Activated CD4-positive, alpha-beta T cell treated with anti-CD3 and anti-CD28 coated beads for 24 hours (primary cell): ENCODE results near the gene SSH3.

Experiments used
- DNase-seq, 2 donors: peaks; one replicate each; pipeline ENCODE4 v3.0.0-alpha.2; 2020; ENCODE audit warnings: low read depth in 2 of 2

SSH3 gene

DNA sequence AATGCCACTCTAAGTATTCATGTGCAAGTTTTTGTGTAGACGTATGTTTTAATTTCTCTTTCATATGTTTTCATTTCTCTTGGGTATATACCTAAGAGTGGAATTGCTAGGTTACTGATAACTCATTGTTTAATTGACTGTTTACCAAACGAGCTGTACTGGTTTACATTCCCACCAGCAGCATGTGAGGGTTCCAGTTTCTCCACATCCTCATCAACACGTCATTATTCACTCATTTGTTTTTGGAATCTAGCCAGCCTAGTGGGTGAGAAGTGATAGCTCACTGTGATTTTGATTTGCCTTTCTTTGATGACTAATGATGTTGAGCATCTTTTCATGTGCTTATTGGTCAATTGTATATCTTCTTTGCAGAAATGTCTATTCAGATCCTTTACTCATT lies 10.2 kb upstream of the SSH3 start:
- no peak for DNase-seq

DNA sequence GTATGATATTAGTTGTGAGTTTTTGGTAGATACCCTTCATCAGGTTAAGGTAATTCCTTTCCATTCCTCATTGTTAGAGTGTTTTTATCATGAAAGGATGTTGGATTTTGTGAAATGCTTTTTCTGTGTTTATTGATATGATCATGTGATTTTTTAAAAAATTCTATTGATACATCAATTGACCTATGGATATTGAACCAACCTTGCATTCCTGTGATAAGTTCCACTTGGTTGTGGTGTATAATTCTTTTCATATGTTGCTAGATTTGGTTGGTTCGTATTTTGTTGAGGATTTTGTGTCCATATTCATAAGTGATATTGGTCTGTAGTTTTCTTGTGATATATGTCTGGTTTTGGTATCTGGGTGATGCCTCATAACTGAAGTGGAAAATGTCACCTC lies 7.5 kb upstream of the SSH3 start:
- DNase-seq = no peak

DNA sequence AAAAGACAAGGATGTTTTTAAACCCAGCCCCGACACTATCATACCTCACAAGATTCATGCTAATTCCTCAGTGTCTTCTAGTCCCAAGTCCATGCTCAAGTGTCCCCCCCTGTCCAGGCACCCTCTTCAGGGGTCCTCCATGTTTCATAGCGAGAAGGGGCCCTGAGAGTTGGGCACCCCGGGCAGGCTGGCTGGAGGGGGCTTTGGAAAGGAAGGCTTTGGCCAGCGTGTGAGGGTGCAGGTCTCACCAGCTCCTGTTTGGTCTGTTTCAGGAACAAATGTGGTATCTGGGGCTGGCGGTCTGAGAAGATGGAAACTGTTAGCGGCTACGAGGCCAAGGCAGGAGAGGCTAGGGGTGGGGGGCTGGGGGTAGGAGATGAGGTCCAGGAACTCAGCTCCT lies 4.5 kb upstream of the SSH3 start:
- no peak for DNase-seq

DNA sequence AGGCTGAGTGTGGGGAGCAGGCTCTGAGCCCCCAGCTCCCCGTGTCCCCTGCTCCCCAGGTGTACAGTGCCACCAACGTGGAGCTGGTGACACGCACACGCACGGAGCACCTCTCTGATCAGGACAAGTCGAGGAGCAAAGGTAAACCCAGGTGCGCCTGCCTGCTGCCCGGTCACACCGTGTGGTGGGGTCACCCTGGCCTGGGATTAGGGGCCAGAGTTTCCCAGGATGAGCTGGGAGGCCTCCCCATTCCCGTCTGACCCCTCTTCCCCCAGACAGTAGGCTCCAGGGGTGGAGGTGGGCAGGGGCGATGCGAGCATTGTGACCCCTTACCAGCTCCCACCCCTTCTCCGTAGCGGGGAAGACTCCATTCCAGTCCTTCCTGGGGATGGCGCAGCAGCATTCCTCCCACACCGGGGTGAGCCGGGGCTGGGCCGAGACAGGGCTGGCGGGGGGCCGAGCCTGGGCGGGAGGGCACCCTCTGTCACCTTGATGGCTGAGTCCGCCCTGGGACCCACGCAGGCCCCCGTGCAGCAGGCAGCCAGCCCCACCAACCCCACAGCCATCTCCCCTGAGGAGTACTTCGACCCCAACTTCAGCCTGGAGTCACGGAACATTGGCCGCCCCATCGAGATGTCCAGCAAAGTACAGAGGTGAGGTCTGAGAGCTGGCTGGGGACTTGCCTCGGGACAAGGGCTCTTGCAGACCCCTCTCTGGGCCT lies 3.7 kb upstream of the SSH3 start:
- no peak for DNase-seq

DNA sequence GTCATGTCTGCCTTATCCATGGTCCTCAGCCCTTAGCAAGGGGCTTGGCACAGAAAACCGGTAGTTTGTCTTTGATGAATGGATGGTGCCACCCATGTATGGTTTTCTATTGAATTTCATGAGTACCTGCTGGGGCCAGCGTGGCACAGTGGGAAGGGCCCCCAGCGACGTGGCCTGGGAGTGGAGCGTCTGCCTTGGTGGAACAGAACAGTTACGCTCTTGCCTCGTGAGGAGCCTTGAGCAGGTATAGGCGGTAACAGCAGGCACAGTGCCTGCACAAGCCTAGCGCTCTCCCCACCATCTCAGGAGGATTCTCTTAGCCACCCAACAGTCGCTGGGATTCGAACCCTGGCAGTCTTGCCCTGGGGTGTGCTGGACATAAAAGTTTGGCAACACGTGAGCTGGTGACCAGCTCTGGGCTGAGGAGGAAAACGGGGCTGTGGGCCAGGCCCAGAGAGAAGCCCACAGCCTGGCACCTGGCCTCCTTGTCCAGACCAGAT lies 3.0 kb upstream of the SSH3 start:
- no peak for DNase-seq

DNA sequence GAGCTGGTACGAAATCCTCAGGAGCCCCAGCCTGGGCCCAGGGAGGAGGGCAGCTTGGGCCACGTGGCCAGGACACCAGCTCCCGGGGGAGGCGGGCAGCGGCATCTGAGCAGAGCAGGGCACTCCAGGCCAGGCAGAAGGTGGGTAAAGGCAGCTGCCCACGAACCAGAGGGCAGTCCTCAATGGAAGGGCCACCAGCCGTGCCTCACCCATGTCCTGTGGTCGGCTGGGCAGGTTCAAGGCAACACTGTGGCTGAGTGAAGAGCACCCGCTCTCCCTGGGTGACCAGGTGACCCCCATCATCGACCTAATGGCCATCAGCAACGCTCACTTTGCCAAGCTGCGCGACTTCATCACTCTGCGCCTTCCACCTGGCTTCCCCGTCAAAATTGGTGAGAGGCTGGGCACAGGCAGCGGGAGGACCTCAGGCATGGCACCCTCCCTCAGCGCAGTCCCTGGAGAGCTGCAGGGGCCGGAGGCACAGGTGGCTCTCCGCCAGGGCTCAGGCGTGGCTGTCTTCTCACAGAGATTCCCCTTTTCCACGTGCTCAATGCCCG lies 2.5 kb upstream of the SSH3 start:
- no peak for DNase-seq

DNA sequence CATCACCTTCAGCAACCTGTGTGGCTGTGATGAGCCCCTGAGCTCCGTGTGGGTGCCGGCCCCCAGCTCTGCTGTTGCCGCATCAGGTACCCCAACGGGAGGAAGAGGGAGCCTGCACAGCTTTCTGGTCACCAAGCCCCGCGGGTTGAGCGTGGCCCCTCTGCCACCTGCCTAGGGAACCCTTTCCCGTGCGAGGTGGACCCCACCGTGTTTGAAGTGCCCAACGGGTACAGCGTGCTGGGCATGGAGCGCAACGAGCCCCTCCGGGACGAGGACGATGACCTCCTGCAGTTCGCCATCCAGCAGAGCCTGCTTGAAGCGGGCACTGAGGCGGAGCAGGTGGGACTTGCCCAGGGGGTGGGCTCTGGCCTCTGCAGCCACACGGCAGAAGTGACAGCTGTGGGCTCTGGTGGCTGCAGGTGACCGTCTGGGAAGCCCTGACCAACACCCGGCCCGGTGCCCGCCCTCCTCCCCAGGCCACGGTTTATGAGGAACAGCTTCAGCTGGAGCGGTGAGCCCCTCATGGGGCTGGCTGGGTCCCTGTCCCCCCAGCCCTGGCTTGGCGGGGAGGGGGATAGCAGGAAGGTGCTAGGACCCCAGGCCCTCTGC lies 1.9 kb upstream of the SSH3 start:
- no peak for DNase-seq

DNA sequence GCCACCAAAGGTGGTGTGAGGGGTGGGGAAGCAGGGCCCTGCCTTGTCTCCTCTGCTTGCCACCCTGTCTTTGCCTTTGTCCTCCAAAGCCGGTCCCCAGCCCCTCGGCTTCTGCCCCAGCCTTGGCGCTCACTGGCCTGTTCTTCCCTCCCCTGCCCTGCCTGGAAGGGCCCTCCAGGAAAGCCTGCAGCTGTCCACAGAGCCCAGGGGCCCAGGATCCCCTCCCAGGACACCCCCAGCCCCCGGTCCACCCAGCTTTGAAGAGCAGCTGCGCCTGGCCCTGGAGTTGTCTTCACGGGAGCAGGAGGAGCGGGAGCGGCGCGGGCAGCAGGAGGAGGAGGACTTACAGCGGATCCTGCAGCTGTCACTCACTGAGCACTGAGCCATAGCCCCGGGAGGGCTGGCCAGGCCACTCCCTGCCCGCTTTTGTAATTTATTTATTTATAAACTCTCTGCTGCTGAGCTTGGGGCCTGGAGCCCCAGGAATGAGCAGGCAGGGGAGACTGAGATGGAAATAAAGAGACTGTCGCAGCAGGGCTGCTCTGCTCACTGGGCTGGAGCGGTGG lies 1.3 kb upstream of the SSH3 start:
- DNase-seq = no peak

DNA sequence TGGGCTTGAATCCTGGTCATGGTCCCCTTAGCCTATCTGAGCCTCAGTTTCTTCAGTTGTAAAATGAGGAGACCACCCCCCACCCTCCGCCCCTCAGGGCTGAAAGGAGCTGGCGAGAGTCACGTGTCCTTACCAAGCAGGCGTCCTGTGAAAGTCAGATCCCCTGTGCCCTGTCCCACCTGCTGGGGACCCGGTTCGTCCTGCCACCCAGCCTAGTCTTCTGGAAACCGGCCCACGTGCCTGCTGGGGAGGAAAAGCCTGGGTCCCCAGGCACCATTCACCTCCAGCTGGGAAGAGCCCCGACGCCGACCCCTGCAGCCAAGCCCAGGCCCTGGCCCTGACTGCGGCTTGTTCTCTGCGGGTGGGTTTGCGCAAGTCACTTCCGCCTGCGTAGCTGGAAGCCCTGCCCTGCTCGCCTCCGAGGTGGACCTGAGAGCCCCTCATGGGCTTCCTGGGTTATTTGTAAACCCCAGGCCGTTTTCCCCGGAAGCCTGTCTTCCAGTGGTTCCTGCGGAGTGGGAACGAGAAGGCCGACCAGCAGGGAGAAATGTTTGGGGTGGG lies 679 bp upstream of the SSH3 start:
- DNase-seq = no peak

DNA sequence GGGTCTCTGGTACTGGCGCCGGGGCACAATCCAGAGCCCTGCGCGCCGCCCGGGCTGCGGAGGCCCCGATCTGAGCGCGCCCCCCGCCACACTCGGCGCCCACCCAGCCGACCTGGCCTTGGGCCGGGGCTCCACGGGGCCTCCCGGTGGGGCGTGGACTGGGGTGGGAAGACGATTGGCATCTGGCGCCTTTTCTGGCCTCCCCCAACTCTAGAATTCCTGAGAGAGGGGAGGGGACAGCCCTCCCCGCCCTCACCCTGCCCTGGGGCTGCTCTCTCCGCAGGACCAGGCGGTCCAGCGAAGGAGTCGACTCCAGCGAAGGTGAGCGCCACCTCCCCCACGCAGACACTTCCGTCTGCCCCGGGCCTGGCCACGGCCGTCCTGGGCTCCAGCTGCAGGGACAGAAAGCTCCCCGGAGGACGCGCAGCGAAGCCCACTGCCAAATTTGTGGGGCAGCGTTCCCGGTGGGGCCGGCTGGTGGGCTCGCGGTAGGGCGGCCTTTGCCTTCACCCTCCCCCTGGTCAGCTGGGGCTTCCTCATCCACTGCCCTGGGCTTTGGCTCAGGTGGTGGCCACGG lies 593 bp downstream of the SSH3 start:
- DNase-seq = no peak

DNA sequence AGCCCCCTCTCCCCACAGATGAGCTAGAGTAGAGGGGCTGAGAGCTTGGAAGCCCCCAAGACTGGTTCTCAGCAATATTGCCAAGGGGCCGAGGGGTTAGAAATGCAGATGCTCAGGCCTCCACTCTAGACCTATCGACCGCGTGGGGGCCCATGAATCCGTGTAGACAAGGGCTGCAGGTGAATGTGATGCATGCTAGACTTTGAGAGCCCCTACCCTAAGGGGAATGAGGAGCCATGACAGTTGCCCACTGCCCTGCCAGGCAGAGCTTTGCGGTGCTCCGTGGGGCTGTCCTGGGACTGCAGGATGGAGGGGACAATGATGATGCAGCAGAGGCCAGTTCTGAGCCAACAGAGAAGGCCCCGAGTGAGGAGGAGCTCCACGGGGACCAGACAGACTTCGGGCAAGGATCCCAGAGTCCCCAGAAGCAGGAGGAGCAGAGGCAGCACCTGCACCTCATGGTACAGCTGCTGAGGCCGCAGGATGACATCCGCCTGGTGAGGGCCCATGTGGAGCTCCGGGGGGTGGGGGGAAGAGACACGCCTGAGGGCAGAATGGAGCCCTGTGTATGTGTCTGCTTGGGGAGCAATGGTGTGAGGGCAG lies 1.3 kb downstream of the SSH3 start:
- no peak for DNase-seq

DNA sequence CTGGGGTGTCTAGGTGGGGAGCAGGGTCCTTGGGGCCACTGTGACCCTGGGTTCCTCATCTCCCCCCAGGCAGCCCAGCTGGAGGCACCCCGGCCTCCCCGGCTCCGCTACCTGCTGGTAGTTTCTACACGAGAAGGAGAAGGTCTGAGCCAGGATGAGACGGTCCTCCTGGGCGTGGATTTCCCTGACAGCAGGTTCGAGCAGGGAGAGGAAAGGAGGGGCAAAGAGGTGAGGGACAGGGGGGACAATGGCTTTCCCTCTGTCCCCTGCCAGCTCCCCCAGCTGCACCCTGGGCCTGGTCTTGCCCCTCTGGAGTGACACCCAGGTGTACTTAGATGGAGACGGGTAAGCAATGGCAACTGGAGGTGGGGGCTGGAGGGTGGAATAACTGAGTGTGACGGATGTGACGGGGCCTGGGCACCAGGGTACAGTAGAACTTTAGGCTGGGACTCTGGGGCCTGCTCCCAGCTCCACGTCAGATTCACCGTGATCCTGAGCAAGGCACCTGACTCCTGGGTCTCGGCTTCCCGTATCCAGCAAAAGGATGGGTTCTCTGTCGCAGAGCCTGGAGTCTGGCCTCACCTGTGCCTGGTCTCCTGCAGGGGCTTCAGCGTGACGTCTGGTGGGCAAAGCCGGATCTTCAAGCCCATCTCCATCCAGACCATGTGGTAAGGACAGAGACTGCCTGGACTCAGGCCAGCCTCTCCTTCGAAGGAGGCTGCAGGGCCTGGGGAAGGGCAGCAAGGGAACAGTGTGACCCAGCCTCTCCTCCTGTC lies 3.6 kb downstream of the SSH3 start:
- no peak for DNase-seq

DNA sequence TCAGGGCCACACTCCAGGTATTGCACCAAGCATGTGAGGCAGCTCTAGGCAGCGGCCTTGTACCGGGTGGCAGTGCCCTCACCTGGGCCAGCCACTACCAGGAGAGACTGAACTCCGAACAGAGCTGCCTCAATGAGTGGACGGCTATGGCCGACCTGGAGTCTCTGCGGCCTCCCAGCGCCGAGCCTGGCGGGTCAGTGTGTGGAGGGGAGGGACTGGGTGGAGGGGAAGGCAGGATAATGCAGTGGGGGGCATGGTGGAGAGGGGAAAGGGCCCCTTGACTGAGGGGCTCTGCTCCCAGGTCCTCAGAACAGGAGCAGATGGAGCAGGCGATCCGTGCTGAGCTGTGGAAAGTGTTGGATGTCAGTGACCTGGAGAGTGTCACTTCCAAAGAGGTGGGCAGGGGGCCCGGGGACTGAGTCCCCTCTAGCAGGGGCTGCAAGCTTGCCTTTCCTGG lies 4.2 kb downstream of the SSH3 start:
- DNase-seq = no peak

DNA sequence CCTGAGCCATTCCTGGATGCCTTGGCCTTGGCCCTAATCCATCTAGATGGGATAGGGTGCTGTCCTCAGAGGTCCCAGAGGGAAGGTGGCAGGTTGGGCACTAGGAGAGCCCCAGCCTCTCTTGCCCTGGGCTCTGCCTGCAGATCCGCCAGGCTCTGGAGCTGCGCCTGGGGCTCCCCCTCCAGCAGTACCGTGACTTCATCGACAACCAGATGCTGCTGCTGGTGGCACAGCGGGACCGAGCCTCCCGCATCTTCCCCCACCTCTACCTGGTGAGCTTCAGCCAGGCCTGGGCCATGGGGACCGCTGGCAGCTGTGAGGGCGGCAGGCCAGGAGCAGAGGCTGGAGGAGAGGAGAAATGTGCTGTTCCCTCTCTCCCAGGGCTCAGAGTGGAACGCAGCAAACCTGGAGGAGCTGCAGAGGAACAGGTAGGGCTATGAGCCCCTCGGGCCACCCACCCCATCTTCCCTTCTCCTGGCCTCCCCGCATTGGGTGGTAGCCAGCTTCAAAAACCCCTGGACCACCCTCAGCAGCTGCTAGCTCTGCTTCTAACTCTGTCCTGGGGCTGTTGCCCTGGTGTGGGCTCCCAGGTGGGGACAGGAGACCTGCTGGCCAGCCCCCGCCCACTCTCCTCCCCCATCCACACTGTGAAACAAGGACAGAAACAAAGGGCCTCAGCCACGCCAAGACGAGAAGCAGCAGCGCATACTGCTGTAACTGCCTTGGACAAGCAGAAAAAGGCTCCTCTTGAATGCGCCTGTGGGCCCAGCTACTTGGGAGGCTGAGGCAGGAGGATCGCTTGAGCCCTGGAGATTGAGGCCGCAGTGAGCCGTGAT lies 4.9 kb downstream of the SSH3 start:
- DNase-seq = no peak

DNA sequence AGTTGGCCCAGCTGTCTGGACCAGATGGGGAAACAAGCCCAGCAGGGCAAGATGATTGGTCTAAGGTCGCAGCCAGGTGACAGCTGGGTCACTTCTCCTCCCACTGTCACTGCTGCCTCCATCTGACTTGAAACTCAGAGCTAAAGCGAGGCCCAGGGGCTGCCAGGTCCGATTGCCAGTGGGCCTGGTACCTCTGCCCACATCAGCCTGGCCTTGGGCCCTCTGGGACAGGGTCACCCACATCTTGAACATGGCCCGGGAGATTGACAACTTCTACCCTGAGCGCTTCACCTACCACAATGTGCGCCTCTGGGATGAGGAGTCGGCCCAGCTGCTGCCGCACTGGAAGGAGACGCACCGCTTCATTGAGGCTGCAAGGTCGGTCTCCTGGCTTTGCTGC lies 5.8 kb downstream of the SSH3 start:
- no peak for DNase-seq

DNA sequence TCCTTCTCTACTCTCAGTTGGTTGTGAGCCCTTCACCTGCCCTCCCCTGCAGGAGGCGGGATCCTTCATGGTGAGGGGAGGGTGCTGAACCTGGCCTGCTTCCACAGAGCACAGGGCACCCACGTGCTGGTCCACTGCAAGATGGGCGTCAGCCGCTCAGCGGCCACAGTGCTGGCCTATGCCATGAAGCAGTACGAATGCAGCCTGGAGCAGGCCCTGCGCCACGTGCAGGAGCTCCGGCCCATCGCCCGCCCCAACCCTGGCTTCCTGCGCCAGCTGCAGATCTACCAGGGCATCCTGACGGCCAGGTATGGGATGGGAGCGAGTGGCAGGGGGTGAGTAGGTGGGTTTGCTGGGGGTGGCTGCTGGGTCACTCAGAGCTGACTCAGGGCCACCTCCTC lies 6.3 kb downstream of the SSH3 start:
- no peak for DNase-seq

DNA sequence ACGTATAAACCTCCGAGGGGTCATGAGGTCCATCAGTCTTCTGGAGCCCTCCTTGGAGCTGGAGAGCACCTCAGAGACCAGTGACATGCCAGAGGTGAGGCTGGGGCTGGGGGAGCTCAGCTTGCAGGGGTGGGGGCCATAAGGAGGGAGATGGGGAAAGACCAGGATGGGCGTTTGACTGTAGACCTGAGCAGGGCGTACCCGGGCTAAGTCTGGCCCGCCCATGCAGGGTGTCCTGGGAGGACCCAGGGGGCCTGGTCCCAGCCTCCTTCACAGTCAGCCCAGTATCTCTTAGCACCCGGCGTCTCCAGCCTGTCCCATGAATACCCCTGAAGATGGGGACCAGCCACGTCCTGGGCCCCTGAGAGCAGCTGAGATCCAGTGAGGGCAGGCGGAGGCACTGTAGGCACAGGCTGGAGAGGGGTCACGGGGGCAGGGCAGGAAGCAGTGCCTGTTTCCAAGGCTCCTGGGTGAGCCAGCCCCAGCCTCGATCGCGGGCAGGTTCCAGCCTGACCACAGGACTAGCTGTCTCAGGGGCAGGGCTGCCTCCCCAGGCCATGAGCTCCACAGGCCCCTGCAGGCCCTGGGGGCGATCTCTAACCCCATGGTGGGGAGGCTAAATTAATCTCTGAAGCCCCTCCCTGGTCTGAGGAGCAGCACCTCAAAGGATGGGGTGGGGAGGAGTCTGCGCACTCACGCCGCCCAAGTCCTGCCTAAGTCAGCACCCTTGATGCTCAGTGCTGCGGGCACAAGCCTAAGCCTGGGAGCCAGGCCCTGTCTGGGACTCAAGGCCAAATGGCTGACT lies 7.1 kb downstream of the SSH3 start:
- DNase-seq = no peak

DNA sequence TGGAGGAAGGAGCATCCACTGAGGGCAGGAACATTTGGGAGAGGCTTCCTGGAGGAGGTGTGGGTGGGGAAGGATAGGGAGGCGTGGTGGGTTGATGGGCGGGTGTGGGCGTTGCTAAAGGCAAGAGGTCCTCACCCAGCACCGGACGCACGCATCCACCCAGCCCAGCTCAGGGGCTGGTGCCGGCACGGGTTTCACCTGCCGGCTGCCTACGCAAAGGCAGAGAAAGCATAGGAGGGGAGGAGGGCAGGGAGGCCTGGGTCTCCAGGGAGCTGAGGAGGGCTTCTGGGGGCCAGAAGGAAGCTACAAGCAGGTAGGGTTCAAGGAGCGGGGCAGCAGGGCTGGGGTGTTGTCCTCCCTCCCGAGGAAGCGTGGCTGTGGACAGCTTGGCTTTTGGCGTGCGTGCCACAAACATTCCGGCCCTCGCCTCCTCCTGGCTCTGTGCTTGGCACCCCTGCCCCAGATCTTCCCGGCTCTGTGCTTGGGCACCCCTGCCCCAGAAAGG lies 7.8 kb downstream of the SSH3 start:
- no peak for DNase-seq

DNA sequence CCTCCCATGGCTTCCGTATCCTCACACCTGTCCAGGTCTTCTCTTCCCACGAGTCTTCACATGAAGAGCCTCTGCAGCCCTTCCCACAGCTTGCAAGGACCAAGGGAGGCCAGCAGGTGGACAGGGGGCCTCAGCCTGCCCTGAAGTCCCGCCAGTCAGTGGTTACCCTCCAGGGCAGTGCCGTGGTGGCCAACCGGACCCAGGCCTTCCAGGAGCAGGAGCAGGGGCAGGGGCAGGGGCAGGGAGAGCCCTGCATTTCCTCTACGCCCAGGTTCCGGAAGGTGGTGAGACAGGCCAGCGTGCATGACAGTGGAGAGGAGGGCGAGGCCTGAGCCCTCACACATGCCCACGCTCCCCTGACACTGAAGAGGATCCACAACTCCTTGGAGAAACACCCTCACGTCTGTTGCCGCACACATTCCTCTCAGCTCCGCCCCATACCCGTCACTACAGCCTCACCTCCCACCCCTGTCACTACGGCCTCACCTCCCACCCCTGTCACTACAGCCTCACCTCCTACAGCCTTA lies 8.3 kb downstream of the SSH3 start:
- no peak for DNase-seq
